ENCODE data around the gene SMAD7.

Gene SMAD7

DNA sequence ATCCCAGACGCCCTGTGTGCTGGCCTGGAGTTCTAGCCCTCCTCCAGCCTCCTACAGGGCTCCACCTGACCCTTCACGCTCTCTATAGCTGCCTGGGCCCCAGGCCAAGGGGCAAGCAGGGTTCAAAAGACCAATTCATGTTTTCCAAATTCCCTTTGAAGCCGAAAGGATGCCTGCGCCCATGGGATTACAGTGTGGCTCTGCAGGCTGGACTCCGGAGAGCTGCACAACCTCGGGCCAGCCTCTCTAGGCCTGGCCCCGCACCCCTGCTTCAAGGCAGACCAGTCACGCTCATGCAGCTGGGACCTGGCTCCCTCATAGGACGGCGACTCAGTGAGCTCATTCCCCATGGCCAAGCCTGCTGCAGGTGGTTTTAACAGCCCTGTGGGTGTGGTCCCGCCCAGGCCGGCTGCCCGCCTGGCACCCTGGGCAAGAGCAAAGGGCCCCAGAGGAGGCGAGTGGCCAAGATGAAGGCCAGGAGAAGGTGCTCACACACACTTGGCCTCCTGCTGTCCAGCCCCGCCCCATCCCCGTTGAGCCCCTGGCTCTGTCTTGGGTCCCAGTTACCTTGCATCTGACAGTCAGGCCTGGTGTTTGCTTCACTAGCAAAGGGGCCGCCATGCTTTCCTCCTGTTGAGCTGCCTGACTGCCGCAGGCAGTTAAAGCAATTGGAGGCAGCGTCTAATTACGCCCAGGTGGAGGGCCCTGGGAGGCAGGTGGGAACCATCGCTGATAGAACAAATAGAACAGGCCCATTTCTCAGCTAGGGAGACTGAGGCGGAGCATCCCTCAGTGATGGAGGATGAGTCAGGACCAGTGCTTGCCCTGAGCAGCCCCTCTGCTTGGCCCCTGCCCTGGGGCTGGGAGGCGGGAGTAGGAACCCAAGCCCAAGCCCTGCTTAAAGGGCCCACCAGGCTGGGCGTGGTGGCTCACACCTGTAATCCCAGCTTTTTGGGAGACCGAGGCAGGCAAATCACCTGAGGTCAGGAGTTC lies 56.9 kb downstream of the SMAD7 start:
- DNase-seq (ENCODE audit: low spot score), result no peak

GRCh38 chr18:48893061-48893607 lies 57.6 kb downstream of the SMAD7 start:
- DNase-seq (ENCODE audit: low spot score), result no peak

- DNase-seq (ENCODE audit: low spot score), result no peak
These were observed 58.5 kb downstream of the SMAD7 start for GRCh38 chr18:48892146-48892855.

- DNase-seq (ENCODE audit: low spot score), result no peak
These were observed 59.0 kb downstream of the SMAD7 start for GRCh38 chr18:48891721-48892120.

DNA sequence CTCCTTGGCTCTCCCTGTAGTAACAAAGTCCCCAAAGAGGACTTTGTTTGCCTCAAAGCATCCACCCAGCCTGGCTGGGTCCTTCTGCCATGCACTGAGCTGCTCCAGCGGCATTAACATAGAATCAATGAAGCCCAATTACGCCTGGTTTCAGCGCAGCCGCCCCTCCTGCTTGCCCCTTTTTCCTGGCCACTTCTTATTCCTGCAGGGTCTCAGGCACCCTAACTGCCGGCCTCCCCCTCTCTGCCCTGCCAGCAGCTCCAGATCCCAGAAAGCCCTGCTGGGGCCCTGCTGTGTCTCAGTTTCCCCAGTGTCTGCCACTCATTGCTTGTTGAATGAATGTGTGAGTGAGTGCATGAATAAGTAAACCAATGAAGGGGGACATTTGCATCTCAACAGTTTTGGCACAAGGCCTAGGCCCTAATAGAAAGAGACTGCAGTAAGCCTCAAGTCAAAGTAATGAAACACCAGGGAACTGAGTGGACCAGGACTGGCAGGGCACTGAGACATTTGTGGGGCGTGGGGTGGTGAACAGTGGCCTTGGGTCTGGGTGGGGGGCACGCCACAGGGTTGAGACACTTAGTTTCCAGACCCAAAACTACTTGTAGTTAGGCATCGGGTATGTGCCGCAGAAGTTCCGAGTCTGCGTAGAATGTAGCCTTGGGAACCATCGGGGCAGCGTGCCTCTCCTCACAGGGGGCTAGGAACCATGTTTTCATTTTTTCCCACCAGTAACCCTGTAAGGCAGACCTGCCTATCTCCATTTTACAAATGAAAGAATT lies 60.6 kb downstream of the SMAD7 start:
- no peak for DNase-seq (ENCODE audit: low spot score)

GRCh38 chr18:48889115-48889941 lies 61.4 kb downstream of the SMAD7 start:
- peak; percentile 48 for DNase-seq (ENCODE audit: low spot score)

DNA sequence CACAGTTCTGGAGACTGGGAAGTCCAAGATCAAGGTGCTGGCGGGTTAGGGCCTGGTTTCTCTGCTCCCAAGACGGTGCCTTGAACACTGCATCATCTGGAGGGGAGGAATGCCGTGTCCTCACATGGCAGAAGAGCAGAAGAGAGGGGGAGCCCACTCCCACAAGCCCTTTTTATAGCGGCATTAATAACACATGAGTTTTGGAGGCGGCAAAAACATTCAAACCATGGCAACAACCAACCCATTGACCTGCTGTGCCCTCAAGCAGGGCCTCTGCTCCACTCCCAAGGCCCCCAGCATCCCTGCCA lies 62.0 kb downstream of the SMAD7 start:
- DNase-seq (ENCODE audit: low spot score), result no peak

- DNase-seq (ENCODE audit: low spot score), result no peak
These were observed 62.6 kb downstream of the SMAD7 start for GRCh38 chr18:48887905-48888772.

GRCh38 chr18:48887294-48887904 lies 63.4 kb downstream of the SMAD7 start:
- no peak for DNase-seq (ENCODE audit: low spot score)

- DNase-seq (ENCODE audit: low spot score), result no peak
These were observed 64.1 kb downstream of the SMAD7 start for GRCh38 chr18:48886520-48887293.

DNA sequence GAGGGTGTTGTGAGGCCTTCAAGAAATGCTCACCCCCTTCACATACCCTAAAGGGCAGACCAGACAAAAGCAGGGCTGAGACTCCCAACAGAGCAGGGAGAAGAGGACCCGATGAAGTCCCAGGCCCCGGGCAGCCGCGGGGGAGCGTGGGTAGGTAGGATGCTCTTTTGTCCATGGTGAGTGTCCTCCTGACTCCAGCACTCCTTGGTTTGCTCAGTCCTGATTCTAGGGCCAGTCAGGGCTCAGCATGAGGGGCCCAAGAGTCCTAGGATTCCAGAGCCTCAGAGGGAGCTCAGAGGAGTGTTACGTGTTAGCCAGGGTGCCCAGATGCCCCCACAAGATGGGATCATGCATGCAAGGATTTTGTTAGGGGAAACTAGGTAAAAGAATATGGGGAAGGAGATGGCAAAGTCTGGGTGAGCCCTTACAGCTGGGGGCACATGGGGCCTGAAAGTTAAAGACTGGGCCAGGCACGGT lies 64.8 kb downstream of the SMAD7 start:
- DNase-seq (ENCODE audit: low spot score), result no peak

DNA sequence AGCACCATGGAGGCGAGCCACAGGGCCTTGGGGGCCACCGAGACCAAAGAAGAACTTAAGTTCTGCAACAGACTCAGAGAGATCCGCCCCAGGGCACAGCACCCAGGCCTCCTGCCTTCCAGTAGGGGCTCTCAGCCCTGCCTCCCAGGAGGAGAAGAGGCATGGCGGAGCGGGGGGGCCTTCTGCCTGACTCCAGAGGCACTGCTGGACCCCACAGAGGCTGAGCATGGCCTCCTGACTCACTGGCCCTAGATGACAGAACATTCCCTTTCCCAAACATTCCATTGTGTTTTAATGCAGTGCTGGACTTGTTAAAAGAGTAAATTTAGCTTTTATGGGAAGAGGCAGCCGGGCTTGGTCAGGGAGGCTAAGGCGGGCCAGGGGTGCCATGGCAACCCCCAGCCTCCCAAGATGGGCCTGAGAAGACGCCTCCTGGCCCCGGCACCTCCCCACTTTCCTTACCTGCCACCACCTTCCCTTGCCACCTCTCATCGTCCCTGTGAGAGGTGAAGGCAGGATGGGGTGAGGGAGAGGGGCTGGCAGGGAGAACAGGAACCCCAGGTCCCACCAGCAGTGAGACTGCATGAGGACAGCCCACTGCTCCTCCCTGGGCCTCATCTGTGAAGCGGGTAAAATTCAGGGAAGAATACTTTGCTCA lies 65.4 kb downstream of the SMAD7 start:
- DNase-seq (ENCODE audit: low spot score), result no peak

DNA sequence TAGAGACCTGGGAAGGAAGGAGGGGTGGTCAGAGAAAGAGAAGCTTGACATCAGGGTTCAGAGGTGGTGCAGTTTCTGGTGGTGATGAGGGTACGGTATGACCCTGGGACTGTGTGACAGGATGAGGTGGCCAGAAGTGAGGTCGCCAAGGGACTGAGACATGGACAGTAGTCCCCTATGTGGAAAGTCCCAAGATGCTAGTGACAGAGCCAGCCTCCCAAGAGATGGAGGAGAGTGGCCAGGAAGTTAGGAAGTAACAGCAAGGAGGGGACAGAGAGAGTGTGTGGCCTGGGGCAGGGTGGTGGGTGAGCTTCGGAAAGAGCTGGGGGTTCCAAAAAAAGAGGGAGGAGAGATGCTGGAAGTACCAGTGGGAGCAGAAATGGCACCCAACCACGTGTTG lies 66.0 kb downstream of the SMAD7 start:
- DNase-seq (ENCODE audit: low spot score), result no peak

- DNase-seq (ENCODE audit: low spot score), result no peak
These were observed 66.5 kb downstream of the SMAD7 start for GRCh38 chr18:48884306-48884705.

DNA sequence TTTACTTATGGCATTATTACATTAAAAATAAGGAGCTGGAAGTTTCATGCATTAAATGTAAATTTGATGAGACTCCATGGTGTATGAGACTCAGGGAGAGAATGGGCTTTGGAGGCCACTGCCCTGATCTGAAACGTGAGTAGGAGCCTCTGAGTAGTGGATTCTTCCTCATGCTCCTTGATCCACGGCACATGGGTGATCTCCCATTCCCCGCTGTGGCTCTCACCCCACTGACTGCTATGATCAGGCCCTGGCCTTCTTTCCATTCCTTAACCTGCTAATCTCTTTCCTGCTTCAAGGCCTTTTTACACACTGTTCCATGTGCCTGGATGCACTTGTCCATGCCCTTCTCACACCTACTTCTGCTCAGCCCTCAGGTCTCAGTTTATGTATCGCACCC lies 68.4 kb downstream of the SMAD7 start:
- no peak for DNase-seq (ENCODE audit: low spot score)

DNA sequence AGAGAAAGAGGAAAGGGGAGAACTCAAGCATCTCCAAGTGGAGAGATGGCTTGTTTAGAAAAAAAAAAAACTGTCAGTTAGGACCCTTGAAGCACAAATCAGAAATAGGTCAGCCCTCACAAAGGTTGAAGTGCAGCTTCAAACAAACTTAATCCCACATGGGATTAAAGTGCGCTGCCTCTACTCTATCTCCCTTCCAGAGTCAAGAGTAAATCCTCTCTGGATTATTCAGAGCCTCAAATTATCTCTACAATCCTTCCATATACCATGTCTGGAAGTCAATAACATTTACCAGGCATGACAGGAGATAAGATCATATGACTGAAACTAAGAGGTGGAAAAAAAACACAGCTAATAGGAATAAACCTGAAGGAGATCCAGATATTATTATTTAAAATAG lies 69.8 kb downstream of the SMAD7 start:
- DNase-seq (ENCODE audit: low spot score), result no peak

GRCh38 chr18:48879008-48879431 lies 71.7 kb downstream of the SMAD7 start:
- no peak for DNase-seq (ENCODE audit: low spot score)

DNA sequence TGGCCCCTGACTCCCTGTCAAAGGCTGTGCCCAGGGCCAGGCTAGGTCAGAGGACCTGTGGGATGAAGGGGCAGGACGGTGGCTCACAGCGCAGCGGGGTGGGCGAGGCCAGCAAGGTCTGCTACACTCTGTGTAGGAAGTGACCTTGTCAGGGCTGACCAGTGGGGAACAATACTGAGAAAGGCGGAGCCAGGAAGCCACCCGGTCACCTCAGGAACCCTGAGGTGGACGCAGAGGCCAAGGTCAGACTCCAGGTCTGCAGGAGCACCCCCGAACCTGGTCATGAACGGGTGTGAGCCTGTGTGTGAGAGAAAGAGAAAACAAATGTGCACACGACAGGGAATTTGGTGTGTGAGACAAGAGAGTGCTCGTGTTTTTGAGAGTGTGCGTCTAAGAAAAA lies 72.3 kb downstream of the SMAD7 start:
- no peak for DNase-seq (ENCODE audit: low spot score)

Data from AG08396 (cell line).